ENCODE data around the gene STK32C.

Gene STK32C

DNA sequence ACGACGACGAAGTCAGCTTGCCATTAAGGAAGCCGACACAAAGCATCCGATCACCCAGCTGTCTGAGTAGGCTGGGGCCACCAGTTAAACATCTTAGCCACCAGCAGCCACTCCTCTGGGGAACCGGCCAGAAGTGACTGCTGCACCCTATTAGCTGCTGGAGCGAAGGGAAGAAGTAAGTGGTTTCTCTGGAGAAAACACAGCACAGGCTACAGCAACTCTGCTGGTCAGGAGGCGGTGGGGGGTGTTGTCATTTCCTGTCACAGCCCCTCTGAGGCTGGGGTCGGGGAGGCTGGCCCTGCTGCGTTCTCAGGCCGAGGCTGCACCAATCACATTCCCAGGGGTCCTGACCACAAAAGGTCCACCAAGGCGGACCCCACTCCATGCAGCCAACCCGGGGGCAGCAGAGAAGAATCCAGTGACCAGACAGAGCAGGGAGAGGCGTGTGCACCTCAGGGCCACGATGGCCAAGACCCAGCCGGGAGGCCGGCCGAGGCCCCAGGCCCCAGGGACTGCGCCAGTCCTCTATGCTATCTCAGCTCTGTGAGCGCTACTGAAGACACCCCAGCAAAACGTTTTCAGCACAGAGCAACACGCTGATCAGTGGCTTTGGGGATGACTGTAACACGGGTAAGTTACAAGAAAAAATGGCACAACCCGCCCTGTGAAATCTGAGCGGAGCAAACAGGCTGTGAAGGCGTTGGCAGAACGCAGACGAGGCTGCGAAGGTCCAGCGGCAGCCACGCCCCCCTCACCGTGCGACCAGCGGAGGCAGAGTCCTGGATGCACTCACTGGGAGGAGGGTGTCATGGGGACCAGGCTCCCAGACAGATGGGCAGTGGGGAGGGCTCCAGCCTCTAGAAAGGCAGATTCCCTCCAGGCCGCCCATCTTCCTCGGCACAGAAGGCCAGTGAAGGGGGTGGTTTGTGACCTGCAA is 24.8 kb downstream of the STK32C start:
- no peak for DNase-seq (ENCODE audit: low read depth, low spot score)

- no peak for DNase-seq (ENCODE audit: low read depth, low spot score)
These were observed 25.7 kb downstream of the STK32C start for GRCh38 chr10:132281915-132282666.

GRCh38 chr10:132280646-132281074 is 27.1 kb downstream of the STK32C start:
- DNase-seq (ENCODE audit: low read depth, low spot score): no peak

GRCh38 chr10:132279873-132280645 is 27.7 kb downstream of the STK32C start:
- no peak for DNase-seq (ENCODE audit: low read depth, low spot score)

- DNase-seq (ENCODE audit: low read depth, low spot score): no peak
These were observed 30.4 kb downstream of the STK32C start for GRCh38 chr10:132277311-132277741.

DNA sequence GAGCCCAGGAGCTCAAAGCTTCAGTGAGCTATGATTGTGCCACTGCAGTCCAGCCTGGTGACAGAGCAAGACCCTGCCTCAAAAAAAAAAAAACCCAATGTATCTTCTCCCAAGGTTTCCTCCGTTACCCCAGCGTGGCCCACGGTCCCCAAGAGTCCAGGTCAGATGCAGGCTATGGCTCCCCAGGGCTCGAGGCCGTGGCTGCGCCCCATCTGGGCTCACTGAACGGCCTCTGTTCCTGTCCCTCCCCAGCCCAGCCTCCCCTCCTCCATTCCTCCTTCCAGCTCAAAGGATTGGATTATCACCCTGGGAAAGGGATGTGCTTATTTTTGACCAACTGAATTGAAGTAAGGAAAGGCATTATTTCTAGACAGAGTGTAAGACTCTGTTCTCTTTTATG is 31.0 kb downstream of the STK32C start:
- DNase-seq (ENCODE audit: low read depth, low spot score): no peak

- DNase-seq (ENCODE audit: low read depth, low spot score): no peak
These were observed 31.5 kb downstream of the STK32C start for GRCh38 chr10:132276179-132276675.

DNA sequence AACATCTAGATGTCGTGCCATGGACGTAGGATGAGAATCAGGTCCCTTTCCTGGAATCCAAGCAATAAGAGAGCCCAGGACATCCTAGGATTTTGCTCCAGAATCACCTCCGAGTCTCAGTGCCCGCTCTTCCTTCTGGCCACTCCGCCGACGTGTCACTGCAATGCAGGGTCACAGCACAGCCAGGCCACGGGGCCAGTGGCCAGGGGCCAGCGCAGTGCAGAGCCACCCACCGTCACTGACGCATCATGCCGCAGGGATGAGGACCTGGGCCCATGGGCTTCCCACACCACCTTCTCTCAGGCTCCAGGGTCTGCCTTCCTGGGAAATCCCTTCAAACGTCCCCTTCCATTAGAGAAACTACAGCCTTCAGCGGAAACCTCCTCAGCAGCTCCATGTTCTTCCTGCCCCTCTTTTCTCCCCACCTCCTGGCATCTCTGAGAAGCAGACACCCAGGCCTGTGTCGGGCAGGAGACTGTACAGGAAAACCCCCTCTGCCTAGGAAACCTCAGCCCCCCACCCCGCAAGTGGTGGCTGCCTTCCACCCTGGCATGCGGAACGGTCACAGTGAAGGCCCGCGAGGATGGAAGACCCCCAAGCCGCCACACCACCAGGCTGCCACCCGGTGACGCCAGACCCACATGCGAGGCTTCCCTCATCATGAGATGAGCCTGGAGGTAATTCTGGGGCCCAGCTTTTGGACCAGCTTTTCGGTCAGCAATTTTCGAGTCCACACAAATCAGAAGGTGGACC is 32.1 kb downstream of the STK32C start:
- no peak for DNase-seq (ENCODE audit: low read depth, low spot score)

DNA sequence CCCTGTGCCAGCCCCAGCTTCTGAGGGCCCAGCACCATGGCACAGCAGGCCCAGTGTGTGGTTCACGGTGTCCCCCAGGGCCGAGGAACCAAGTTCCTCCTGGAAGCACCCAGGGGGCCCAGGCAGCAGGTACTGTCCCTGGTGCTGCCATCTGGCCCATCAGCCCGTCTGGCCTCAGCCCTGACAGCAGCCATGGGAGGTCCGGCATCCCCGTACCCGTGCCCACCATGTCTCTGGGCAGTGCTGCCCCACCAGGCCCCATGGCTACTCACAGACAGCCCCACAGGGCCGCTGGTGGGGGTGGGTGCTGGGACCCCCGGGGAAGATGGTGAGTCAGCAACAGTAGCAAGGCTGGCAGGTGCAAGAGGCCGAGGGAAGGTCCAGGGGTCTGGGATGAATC is 32.8 kb downstream of the STK32C start:
- no peak for DNase-seq (ENCODE audit: low read depth, low spot score)

DNA sequence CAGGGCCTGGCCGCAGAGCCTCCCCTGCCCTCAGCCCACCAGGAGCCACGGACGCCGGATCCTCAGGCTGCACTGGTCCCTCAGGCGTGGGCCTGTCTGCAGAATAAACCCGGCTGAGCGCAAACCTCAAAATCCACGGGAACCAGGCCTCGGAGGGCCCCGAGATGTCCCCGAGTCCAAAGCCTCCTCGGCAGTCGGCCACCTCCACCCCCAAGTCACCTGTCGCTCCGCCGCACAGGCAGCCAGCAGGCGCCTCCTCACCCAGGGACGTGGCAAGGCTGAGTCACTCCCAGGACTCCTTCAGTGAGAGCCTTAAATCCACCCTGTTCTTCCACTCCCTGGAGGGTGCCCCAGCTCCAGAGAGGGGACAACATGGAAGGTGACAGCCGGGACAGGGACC is 33.2 kb downstream of the STK32C start:
- DNase-seq (ENCODE audit: low read depth, low spot score): no peak

DNA sequence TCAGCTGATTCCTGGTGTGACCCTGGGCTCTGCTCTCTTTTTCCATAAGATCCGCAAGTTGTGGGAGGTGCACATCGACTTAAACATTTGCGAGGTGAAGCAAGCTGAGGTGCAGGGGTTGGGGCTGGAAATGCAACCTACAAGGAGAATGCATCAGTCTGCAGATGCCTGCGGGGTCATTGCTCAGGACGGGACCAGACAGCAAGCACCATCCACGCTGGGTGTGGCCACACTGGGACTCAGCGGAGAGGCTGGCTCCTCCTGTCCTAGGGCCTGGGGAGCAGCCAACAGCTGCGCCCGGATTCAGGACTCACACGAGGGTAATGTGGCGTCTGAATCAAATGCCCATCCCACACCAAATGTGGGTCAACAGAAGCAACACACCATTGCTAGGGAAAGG is 33.8 kb downstream of the STK32C start:
- DNase-seq (ENCODE audit: low read depth, low spot score): no peak

DNA sequence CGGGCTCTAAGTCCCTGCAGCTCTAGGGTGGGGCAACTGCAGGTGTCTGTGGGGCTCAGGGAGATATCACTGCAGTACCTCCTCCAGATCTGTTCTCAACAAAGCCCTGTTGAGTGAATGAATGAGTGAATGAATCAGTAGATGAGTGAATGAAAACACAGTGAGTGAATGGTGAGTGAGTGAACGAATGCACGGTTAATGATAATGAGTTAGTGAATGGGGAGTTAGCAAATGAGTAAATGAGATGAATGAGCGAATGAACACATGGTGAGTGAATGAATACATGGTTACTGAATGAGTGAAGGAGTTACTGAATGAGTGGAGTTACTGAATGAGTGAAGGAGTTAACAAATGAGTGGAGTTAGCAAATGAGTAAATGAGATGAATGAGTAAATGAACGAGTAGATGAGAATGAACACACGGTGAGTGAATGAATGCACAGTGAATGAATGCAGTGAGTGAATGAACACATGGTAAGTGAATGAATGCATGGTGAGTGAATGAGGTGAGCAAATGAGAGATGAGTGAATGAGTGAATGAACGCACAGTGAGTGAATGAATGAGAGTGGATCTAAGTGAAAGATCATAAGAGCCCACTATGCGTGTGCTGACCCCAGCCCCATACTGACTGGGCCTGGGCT is 34.3 kb downstream of the STK32C start:
- no peak for DNase-seq (ENCODE audit: low read depth, low spot score)

- DNase-seq (ENCODE audit: low read depth, low spot score): no peak
These were observed 35.3 kb downstream of the STK32C start for GRCh38 chr10:132272231-132272971.

DNA sequence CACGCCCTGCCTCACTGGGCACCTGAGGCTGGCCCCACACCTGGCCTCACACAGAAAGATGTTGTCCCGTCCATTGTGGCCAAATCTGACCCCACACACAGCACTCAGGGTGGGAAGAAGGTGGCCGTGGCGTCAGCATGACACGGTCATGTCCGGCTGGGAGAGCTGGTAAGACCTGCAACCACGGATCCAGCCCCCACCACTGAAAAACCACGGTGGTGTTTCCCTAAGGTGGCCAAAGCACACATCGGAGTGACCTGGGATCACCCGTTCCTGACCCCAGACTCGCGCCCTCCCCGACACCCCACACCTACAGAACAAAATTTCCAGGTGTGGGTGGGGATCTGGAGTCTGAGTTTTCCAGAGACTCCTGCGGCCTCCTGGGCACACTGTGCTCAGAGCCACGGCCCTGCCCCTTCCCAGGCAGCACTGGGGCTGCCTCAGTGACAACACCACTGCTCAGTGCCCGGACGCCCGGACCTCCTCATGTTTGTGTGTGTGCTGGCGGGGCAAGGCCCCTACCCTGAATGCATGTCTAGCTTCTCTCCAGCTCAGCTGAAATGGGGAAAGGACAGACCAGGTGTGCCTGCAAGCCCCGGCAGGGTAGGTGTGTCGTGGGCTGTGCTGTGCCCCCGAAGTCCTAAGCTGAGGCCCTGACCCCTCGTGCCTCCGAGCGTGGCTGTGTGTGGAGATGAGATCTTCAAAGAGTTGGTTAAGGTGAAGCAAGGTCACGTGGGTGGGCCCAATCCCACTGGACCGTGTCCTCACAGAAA is 36.1 kb downstream of the STK32C start:
- no peak for DNase-seq (ENCODE audit: low read depth, low spot score)

DNA sequence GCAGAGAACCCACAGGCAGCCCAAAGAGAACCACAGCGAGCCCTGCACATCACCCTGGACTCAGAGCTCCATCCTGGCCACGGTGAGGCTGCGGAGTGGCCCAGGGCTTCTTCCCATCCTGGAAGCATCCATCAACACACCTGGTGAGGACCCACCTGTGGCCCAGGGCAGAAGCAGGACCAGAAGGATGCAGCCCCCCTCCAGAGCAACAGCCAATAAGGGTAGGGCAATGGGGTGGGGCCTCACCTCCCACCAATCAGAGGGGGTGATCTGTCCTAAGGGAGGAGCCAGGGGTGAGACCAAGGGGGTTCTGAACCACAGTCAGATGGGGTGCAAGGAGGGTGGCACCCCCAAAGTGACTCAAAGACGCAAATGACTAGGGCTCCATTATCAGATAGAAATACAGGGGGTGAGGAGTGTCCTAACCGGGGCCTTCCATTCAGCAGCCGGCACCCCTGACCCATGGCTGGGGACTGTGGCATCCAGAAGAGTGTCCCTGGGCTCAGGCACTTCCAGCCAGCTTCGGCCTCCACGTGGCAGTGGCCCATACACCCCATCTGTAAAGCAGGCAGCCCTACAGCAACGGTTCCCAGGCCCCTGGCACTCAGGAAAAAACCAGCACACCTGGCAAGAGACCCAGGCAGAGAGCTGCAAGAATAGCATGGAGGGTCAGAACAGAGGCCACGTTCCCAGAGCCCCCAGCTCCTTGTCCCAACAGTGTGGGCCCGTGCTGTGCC is 36.9 kb downstream of the STK32C start:
- no peak for DNase-seq (ENCODE audit: low read depth, low spot score)

DNA sequence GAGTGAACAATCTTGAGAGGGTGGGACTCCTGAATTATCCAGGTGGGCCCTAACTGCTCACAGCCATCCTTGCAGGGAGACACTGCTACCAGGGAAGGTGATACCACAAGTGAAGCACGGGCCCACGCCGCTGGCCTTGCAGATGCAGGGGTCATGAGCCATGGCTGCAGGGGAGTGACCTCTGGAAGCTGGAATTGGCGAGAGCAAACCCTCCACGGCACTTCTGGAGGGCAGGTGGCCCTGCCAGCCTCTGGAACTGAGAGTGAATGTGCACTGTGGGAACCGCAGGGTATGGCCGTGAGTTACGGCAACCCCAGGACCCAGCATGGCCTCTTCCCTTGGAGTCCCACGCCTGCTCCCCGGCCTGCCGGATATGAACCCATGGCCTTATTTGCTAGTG is 37.5 kb downstream of the STK32C start:
- no peak for DNase-seq (ENCODE audit: low read depth, low spot score)

DNA sequence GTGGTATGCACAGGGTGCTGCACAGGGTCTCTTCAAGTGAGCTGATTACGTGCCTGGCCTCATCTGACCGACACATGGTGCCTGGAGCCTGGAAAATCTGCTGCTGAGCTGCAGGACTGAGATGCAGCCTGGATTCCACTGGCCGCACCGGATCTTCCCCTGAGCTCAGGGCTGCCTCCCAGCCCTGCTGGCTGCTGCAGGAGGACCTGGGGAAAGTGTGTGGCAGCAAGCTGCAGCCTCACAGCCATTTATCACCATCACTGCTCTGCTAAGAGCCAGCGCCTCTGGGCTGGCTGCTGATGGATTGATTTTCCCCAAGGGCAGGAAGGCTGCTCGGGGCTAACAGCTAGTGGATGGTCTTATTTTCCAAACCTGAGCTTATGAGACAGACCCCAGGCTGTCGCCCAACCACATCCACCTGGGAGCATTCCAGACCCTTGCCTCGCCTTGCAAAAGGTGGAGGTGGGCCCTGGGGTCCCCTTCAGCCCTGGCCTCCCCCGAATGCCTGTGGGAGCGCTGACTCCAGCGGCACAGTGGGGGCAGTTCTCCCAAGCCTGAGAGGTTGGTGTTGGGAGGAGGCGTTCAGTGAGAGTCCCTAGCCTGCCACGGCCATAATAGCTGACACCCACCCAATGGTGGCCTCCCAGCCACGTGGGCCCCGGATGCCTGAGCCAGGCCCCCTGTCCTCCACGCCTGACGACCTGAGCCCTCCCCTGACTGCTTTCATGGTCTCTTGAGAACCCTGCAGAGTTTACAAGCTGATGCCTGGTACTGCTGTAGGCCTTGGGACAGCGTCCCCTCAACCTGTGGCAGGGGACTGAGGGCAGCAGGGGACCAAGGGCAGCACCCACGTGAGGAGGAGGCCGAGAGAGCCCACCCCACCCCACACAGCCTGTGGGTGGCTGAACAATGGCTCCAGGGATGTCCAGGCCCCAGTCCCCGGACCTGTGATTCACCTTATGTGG is 38.2 kb downstream of the STK32C start:
- no peak for DNase-seq (ENCODE audit: low read depth, low spot score)

Measured in activated naive CD8-positive, alpha-beta T cell treated with anti-CD3 and anti-CD28 coated beads, Interleukin-2, amount 50 U/mL, for 16 hours (primary cell).